PC-3 (cell line): ENCODE measurements around the gene IZUMO2. TPM values are rescaled to one million over a fixed set of nuclear protein-coding genes. Genes with fewer than 3 reads are reported as not detected.

Experiments
- ATAC-seq: fragments of 200-7000 bp; cut with Tn5 transposase; 2 replicates; pipeline ENCODE4 v1.9.1; 2020; ENCODE audit warnings: mild to moderate bottlenecking, moderate library complexity
- BruUV-seq: library from RNA; stranded (reverse); fragments of 400-500 nt; replicated peaks from 2 replicates; lab custom pipeline; 2021; lab: Mats Ljungman, UMichigan
- CTCF ChIA-PET: fragments of 300-600 bp; sonication (Branson Sonifier 250); formaldehyde crosslinking; loops from one replicate; lab custom pipeline; 2022; ENCODE audit warnings: antibody characterized with exemption; lab: Charles Lee
- POLR2A ChIA-PET: fragments of 300-600 bp; sonication (Branson Sonifier 250); formaldehyde crosslinking; loops from one replicate; lab custom pipeline; 2022; ENCODE audit warnings: antibody characterized with exemption; ENCODE audit not compliant: unreplicated experiment; lab: Charles Lee
- DNase-seq: peaks from one replicate; pipeline ENCODE4 v3.0.0-alpha.2; 2015
- H2AFZ ChIP-seq: fragments of 300-600 bp; sonication (generic); 2 replicates; pipeline ENCODE4 v1.6.0; 2016; ENCODE audit warnings: antibody characterized with exemption, low read length
- H3F3A ChIP-seq: fragments of 300-600 bp; sonication (generic); one replicate; pipeline ENCODE4 v1.6.0; 2017; ENCODE audit warnings: antibody characterized with exemption, low read length, control low read depth, mild to moderate bottlenecking; ENCODE audit not compliant: unreplicated experiment
- H3K27ac ChIP-seq: fragments of 300-600 bp; sonication (generic); 2 replicates; pipeline ENCODE4 v1.5.1; 2016; ENCODE audit warnings: mild to moderate bottlenecking, low read length
- H3K27me3 ChIP-seq: fragments of 300-600 bp; sonication (generic); 2 replicates; pipeline ENCODE4 v1.6.1; 2016; ENCODE audit warnings: low read length, mixed read lengths
- H3K36me3 ChIP-seq: fragments of 300-600 bp; sonication (generic); 2 replicates; pipeline ENCODE4 v1.6.1; 2016; ENCODE audit warnings: low read depth, mixed run types, low read length, mixed read lengths
- H3K4me1 ChIP-seq: fragments of 300-600 bp; sonication (generic); 2 replicates; pipeline ENCODE4 v1.5.1; 2016; ENCODE audit warnings: low read length; ENCODE audit not compliant: insufficient read depth
- H3K4me2 ChIP-seq: fragments of 300-600 bp; sonication (generic); 2 replicates; pipeline ENCODE4 v1.6.0; 2016; ENCODE audit warnings: low read length
- H3K4me3 ChIP-seq: fragments of 300-600 bp; sonication (generic); 2 replicates; pipeline ENCODE4 v1.5.1; 2016; ENCODE audit warnings: mild to moderate bottlenecking, low read length, mixed read lengths
- H3K79me2 ChIP-seq: fragments of 300-600 bp; sonication (generic); 2 replicates; pipeline ENCODE4 v1.6.1; 2017; ENCODE audit warnings: low read length, mixed read lengths
- H3K9ac ChIP-seq: fragments of 300-600 bp; sonication (generic); 2 replicates; pipeline ENCODE4 v1.6.0; 2016; ENCODE audit warnings: mild to moderate bottlenecking, low read length
- H3K9me2 ChIP-seq: fragments of 300-600 bp; sonication (generic); replicated peaks from 2 replicates; pipeline ENCODE4 v1.6.1; 2016; ENCODE audit warnings: mixed run types, low read length, mixed read lengths
- H3K9me3 ChIP-seq: fragments of 300-600 bp; sonication (generic); 2 replicates; pipeline ENCODE4 v1.6.1; 2016; ENCODE audit warnings: low read length, mixed read lengths
- H4K20me1 ChIP-seq: fragments of 300-600 bp; sonication (generic); 2 replicates; pipeline ENCODE4 v1.6.1; 2016; ENCODE audit warnings: low read length, mixed read lengths
- CTCF ChIP-seq: fragments of 300-600 bp; sonication (generic); conservative IDR thresholded peaks from 2 replicates; pipeline ENCODE4 v1.5.1; 2017; ENCODE audit warnings: antibody characterized with exemption, low read depth, mild to moderate bottlenecking, low read length
- EZH2 ChIP-seq: fragments of 300-600 bp; sonication (generic); IDR thresholded peaks from one replicate; pipeline ENCODE4 v1.6.1; 2017; ENCODE audit warnings: antibody characterized with exemption, mild to moderate bottlenecking, low read length; ENCODE audit not compliant: unreplicated experiment
- EZH2phosphoT487 ChIP-seq: fragments of 300-600 bp; sonication (generic); IDR thresholded peaks from 2 replicates; pipeline ENCODE4 v1.6.1; 2018; ENCODE audit warnings: mild to moderate bottlenecking, antibody characterized with exemption, low read length, borderline replicate concordance
- intact Hi-C: fragments of 100-400 bp; cut with micrococcal nuclease; formaldehyde crosslinking; loops from 2 replicates; pipeline ENCODE4 v1.9.0; 2023
- total RNA-seq: library from RNA; depleted of rRNA; stranded (reverse); fragments of >200 nt; gene quantifications from 2 replicates; pipeline ENCODE4 v1.2.3, GENCODE V29; 2014

Gene IZUMO2
- total RNA-seq, 1 experiment from 2014 or later: not detected

GRCh38 chr19:50178859-50179537 lies 15.9 kb upstream of the IZUMO2 start:
- BruUV-seq: no TSS peak
- Histone ChIP-seq H3K36me3 (no peaks in the 10 kb centered on the region), H3K9me2 (no peaks in the 10 kb centered on the region), H3K4me2 (peak overlapping the region; percentile 19; the same call in 1 of the 2 replicates), H3K79me2 (no peaks in the 10 kb centered on the region), H3F3A (no peaks in the 10 kb centered on the region), H3K9me3 (no peaks in the 10 kb centered on the region), H2AFZ (0 out of 2 replicates have a peak overlapping the region, but pooled peaks have one; percentile 14), H3K4me3 (no peak overlapping the region), H4K20me1 (no peaks in the 10 kb centered on the region), H3K27me3 (no peaks in the 10 kb centered on the region), H3K4me1 (peaks cover 9% of the 10 kb centered on the region), H3K27ac (peak overlapping the region; percentile 13; the same call in 1 of the 2 replicates), H3K9ac (no peak overlapping the region)
- peak; percentile 27 for DNase-seq
- no peak for TF ChIP-seq CTCF
- TF ChIP-seq EZH2phosphoT487: no peak
- no peak for TF ChIP-seq EZH2
- CTCF ChIA-PET: interaction anchor here (0.5 kb wide), 1 partner anchor 308 kb away, joined by 3 read pairs; no protein-coding TSS in a partner anchor
- intact Hi-C loops: no loop called here
- no peak for ATAC-seq
- POLR2A ChIA-PET: no interaction called here

- H3K9ac ChIP-seq: no peak overlapping the region
- H3F3A ChIP-seq: no peaks in the 10 kb centered on the region
- TF ChIP-seq EZH2phosphoT487 (no peak), CTCF (no peak), EZH2 (no peak)
- POLR2A ChIA-PET: no interaction called here
- peaks cover 10% of the 10 kb centered on the region for H3K4me1 ChIP-seq
- ATAC-seq (no peak; the same call in 1 of the 2 replicates), DNase-seq (peak; percentile 41)
- no peak overlapping the region for H3K4me3 ChIP-seq
- no peak overlapping the region for H3K4me2 ChIP-seq
- H3K27me3 ChIP-seq: no peaks in the 10 kb centered on the region
- intact Hi-C loops: no loop called here
- H3K79me2 ChIP-seq: no peaks in the 10 kb centered on the region
- no peaks in the 10 kb centered on the region for H4K20me1 ChIP-seq
- no TSS peak for BruUV-seq
- no peaks in the 10 kb centered on the region for H3K9me2 ChIP-seq
- H3K36me3 ChIP-seq: no peaks in the 10 kb centered on the region
- peak overlapping the region; percentile 13; the same call in 1 of the 2 replicates for H3K27ac ChIP-seq
- no peak overlapping the region for H2AFZ ChIP-seq
- CTCF ChIA-PET: interaction anchor here (0.5 kb wide), 1 partner anchor 308 kb away, joined by 3 read pairs; no protein-coding TSS in a partner anchor
- H3K9me3 ChIP-seq: no peaks in the 10 kb centered on the region
These were observed 15.2 kb upstream of the IZUMO2 start for GRCh38 chr19:50178320-50178719.

GRCh38 chr19:50176775-50177174 lies 13.7 kb upstream of the IZUMO2 start:
- Histone ChIP-seq H3K9ac (no peak overlapping the region), H3K9me3 (no peaks in the 10 kb centered on the region), H4K20me1 (no peaks in the 10 kb centered on the region), H3K27ac (no peak overlapping the region), H3K79me2 (no peaks in the 10 kb centered on the region), H3F3A (no peaks in the 10 kb centered on the region), H3K9me2 (no peaks in the 10 kb centered on the region), H3K4me2 (no peak overlapping the region), H2AFZ (no peak overlapping the region), H3K4me3 (no peak overlapping the region), H3K36me3 (no peaks in the 10 kb centered on the region), H3K4me1 (peaks cover 16% of the 10 kb centered on the region), H3K27me3 (no peaks in the 10 kb centered on the region)
- ChIA-PET POLR2A (interaction anchor here (0.7 kb wide), 1 partner anchor 18 kb away, joined by 7 read pairs; no protein-coding TSS in a partner anchor), CTCF (no interaction called here)
- DNase-seq (no peak), ATAC-seq (no peak)
- intact Hi-C loops: no loop called here
- TF ChIP-seq EZH2: no peak
- BruUV-seq: no TSS peak
